Kidney (tissue), 14 donors: Measurements from ENCODE around the gene PHACTR3. TPM values are rescaled to one million over a fixed set of nuclear protein-coding genes. Genes with fewer than 3 reads are reported as not detected.
A peak's percentile ranks its signal among the peaks of the same experiment; 100 is the strongest.

Experiments used
- DNase-seq, 5 donors: peaks; one replicate each; pipeline ENCODE4 v3.0.0-alpha.2; 2013 to 2020
- FAIRE-seq: peaks from 2 replicates; lab custom pipeline; 2012; peaks lifted over from hg19 to GRCh38; lab: Jason Lieb, UNC
- H3K27ac ChIP-seq, 2 donors: one replicate each; pipeline ENCODE4 v1.7.0; 2013; ENCODE audit warnings: low read depth in 2 of 2, low read length in 2 of 2, inconsistent platforms in 1 of 2
- H3K27me3 ChIP-seq: one replicate; pipeline ENCODE4 v1.7.1; 2013; ENCODE audit warnings: low read length, inconsistent platforms; ENCODE audit not compliant: control insufficient read depth, insufficient read depth
- H3K36me3 ChIP-seq, 3 donors: one replicate each; pipeline versions ENCODE4 v1.7.0 to v1.7.1; 2013; ENCODE audit warnings: low read length in 3 of 3, control low read depth in 1 of 3, inconsistent platforms in 1 of 3; ENCODE audit not compliant: insufficient read depth in 3 of 3, control insufficient read depth in 2 of 3
- H3K4me1 ChIP-seq, 3 donors: one replicate each; pipeline versions ENCODE4 v1.7.0 to v1.7.1; 2013; ENCODE audit warnings: low read length in 3 of 3, inconsistent platforms in 1 of 3, low read depth in 1 of 3; ENCODE audit not compliant: control insufficient read depth in 2 of 3, insufficient read depth in 2 of 3
- H3K4me3 ChIP-seq, 3 donors: one replicate each; pipeline versions ENCODE4 v1.7.0 to v1.8.1; 2013; ENCODE audit warnings: low read length in 3 of 3, control low read depth in 1 of 3, inconsistent platforms in 1 of 3
- H3K9ac ChIP-seq, 3 donors: one replicate each; pipeline versions ENCODE4 v1.7.0 to v1.7.1; 2013; ENCODE audit warnings: low read length in 3 of 3, control low read depth in 1 of 3, inconsistent platforms in 1 of 3
- H3K9me3 ChIP-seq, 3 donors: one replicate each; pipeline versions ENCODE4 v1.7.0 to v1.7.1; 2013; ENCODE audit warnings: low read length in 3 of 3, control low read depth in 1 of 3, inconsistent platforms in 1 of 3; ENCODE audit not compliant: control insufficient read depth in 2 of 3, insufficient read depth in 1 of 3
- intact Hi-C: fragments of 100-400 bp; cut with DNase I; formaldehyde crosslinking; loops from one replicate; pipeline ENCODE4 v1.11.1; 2022
- polyA plus RNA-seq: library from polyadenylated mRNA; stranded (reverse); fragments of 350-450 nt; fragmentation: Illumina TruSeq; extraction: RNeasy Lipid Tissue Mini Kit (QIAGEN cat#74804); gene quantifications from one replicate; pipeline ENCODE4 v1.2.3, GENCODE V29; 2014; ENCODE audit warnings: low read depth, low replicate concordance; ENCODE audit not compliant: insufficient read depth
- total RNA-seq: library from RNA; stranded (reverse); fragmentation: NEBNext Ultra II Directional; extraction: Animal tissue kit (Norgen Biotek cat#: 25700); gene quantifications from one replicate; pipeline ENCODE4 v1.2.1, GENCODE V29; 2021
- TF ChIP-seq, protein P1 (sequence below): IDR thresholded peaks from 3 replicates; pipeline ENCODE4 v1.5.1; 2012; ENCODE audit warnings: mild to moderate bottlenecking, moderate library complexity, borderline replicate concordance; ENCODE audit not compliant: insufficient read depth; ENCODE audit errors: extremely low read depth
- donor health status: control.
- donor health status: control.
- donor health status: control.
- donor health status: control.
- donor health status: control.
- donor health status: DM: yes; HTN: yes; CAD: no.
- donor health status: Normal renal cell carcinoma (clear cell type).

PHACTR3 gene
- total and polyA plus RNA-seq, 2 donors from 2014 or later = 1.7 to 12.3 TPM

DNA sequence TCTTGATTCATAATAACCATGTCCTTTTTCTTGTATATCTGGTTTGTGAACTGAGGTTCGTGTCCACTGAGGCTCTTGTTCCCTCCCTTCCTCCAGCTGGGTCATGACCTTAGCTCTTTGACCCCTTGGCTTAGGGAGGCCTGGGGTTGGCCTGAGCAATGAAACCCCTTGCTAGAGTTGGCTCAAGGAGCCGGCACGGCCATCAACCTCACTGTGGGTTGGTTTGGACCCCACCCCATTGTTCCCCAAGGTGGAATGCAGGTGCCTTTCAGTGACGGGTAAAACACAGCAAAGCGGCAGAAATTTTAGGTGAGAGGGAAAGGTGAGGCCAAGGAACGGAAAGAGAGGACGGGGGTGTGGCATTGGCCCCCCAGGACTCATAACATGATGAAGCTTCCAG, 44.5 kb upstream of the PHACTR3 start:
- DNase-seq = peak in 1 of 5 donors; percentile 5
- intact Hi-C loops = loop anchor here (10.0 kb wide), 1 partner anchor 195 kb away; no protein-coding TSS in a partner anchor
- H3K4me3 ChIP-seq = no peak overlapping the region

DNA sequence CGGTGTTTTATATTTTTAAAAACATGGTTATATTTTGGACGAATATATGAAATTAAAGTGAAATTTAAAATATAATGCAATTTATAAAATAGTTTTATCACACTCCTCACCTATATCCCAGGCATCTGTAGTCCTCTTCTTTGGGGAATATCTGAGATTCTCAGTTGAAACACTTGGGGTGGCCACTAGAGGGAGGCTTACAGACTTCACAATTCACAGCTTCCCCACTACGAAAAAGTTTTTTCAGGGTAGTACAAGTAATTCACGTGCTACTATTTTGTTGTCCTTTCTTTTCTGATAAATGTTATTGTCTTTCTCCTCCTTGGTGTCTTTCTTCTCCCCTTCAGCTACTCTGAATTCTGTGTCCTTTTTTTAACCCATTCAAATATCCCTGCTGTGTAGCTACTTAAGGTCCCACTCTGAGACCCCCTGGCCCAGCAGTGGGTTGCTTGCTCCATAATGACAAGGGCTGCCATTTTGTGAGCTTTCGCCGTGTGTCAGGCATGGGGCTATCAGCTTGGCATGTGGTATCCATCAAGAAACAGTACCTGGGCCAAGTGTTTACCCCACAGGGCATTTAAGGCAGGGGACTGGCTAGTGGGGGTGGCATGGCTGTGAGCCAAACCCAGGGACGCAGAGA, 43.6 kb upstream of the PHACTR3 start:
- Histone ChIP-seq H3K27ac (no peak overlapping the region), H3K9me3 (no peaks in the 10 kb centered on the region), H3K36me3 (no peaks in the 10 kb centered on the region), H3K4me3 (no peak overlapping the region), H3K4me1 (no peaks in the 10 kb centered on the region), H3K9ac (no peak overlapping the region), H3K27me3 (no peaks in the 10 kb centered on the region)
- intact Hi-C loops = loop anchor here (10.0 kb wide), 1 partner anchor 194 kb away; no protein-coding TSS in a partner anchor
- FAIRE-seq = no peak
- DNase-seq = peak in 3 of 5 donors; percentile 13 to 51 (median 26)
- TF ChIP-seq, protein P1, sequence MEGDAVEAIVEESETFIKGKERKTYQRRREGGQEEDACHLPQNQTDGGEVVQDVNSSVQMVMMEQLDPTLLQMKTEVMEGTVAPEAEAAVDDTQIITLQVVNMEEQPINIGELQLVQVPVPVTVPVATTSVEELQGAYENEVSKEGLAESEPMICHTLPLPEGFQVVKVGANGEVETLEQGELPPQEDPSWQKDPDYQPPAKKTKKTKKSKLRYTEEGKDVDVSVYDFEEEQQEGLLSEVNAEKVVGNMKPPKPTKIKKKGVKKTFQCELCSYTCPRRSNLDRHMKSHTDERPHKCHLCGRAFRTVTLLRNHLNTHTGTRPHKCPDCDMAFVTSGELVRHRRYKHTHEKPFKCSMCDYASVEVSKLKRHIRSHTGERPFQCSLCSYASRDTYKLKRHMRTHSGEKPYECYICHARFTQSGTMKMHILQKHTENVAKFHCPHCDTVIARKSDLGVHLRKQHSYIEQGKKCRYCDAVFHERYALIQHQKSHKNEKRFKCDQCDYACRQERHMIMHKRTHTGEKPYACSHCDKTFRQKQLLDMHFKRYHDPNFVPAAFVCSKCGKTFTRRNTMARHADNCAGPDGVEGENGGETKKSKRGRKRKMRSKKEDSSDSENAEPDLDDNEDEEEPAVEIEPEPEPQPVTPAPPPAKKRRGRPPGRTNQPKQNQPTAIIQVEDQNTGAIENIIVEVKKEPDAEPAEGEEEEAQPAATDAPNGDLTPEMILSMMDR = peak; percentile 50

More for the DNA sequence above, 44.5 kb upstream of the PHACTR3 start:
- Histone ChIP-seq H3K27ac (no peak overlapping the region), H3K9ac (no peak overlapping the region), H3K36me3 (no peaks in the 10 kb centered on the region), H3K27me3 (no peaks in the 10 kb centered on the region), H3K9me3 (no peaks in the 10 kb centered on the region), H3K4me1 (no peaks in the 10 kb centered on the region)
- no peak for FAIRE-seq
- TF ChIP-seq, protein P1 = no peak

DNA sequence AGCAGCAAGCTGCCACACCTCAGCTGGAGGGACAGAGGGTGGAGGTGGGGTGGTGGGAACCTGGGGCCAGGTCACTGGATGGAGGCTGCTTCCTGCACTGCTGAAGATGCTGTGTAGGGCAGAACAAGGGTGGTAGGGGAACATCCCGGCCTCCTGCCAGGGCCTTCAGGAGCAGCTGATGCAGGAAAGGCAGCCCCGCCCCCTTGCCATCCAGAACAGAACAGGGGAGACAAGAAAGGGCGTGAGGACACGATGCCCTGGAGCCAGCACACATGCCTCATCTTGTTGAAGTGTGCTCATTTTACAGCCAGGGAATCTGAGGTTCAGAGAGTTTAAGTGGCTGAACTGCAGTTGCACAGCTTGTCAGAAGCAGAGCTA, 43.1 kb upstream of the PHACTR3 start:
- intact Hi-C loops = loop anchor here (10.0 kb wide), 1 partner anchor 194 kb away; no protein-coding TSS in a partner anchor
- Histone ChIP-seq H3K9ac (no peak overlapping the region), H3K4me3 (no peak overlapping the region), H3K9me3 (no peaks in the 10 kb centered on the region), H3K27ac (no peak overlapping the region), H3K36me3 (no peaks in the 10 kb centered on the region), H3K4me1 (no peaks in the 10 kb centered on the region), H3K27me3 (no peaks in the 10 kb centered on the region)
- FAIRE-seq (no peak), DNase-seq (peak in 1 of 5 donors; percentile 4)
- TF ChIP-seq, protein P1 = no peak
